Measurements from ENCODE around the gene WDR45B.

The WDR45B gene

DNA sequence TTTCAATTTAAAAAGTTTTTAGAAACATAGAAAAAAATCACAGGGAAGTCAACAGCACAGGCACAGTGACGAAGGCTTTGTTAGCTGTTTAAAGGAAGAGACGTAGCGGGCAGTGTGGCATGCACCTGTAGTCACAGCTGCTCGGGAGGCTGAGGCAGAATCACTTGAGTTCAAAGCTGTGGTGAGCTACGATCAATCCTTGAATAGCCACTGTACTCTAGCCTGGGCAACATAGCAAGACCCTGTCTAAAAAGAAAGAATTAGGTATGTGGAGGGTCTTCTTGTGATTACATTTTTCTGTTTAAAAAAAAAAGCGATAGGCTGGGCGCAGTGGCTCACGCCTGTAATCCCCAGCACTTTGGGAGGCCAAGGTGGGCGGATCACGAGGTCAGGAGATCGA lies 78.6 kb downstream of the WDR45B start:
- TF ChIP-seq EGR1 (IDR thresholded peaks at IDR 0.05) (no peak), NFIC (IDR thresholded peaks at IDR 0.05) (no peak), RAD21 (IDR thresholded peaks at IDR 0.05; ENCODE audit: low read depth) (no peak), TAF1 (IDR thresholded peaks at IDR 0.05; ENCODE audit: low read depth) (no peak), ZBTB7A (IDR thresholded peaks at IDR 0.05; ENCODE audit: low read depth) (no peak)
- TF ChIP-seq, protein P1, sequence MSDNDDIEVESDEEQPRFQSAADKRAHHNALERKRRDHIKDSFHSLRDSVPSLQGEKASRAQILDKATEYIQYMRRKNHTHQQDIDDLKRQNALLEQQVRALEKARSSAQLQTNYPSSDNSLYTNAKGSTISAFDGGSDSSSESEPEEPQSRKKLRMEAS (IDR thresholded peaks at IDR 0.05), result no peak
- TF ChIP-seq, protein P2, sequence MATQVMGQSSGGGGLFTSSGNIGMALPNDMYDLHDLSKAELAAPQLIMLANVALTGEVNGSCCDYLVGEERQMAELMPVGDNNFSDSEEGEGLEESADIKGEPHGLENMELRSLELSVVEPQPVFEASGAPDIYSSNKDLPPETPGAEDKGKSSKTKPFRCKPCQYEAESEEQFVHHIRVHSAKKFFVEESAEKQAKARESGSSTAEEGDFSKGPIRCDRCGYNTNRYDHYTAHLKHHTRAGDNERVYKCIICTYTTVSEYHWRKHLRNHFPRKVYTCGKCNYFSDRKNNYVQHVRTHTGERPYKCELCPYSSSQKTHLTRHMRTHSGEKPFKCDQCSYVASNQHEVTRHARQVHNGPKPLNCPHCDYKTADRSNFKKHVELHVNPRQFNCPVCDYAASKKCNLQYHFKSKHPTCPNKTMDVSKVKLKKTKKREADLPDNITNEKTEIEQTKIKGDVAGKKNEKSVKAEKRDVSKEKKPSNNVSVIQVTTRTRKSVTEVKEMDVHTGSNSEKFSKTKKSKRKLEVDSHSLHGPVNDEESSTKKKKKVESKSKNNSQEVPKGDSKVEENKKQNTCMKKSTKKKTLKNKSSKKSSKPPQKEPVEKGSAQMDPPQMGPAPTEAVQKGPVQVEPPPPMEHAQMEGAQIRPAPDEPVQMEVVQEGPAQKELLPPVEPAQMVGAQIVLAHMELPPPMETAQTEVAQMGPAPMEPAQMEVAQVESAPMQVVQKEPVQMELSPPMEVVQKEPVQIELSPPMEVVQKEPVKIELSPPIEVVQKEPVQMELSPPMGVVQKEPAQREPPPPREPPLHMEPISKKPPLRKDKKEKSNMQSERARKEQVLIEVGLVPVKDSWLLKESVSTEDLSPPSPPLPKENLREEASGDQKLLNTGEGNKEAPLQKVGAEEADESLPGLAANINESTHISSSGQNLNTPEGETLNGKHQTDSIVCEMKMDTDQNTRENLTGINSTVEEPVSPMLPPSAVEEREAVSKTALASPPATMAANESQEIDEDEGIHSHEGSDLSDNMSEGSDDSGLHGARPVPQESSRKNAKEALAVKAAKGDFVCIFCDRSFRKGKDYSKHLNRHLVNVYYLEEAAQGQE (IDR thresholded peaks at IDR 0.05; ENCODE audit: low read depth), result no peak
- TF ChIP-seq, protein P3, sequence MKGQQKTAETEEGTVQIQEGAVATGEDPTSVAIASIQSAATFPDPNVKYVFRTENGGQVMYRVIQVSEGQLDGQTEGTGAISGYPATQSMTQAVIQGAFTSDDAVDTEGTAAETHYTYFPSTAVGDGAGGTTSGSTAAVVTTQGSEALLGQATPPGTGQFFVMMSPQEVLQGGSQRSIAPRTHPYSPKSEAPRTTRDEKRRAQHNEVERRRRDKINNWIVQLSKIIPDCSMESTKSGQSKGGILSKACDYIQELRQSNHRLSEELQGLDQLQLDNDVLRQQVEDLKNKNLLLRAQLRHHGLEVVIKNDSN (IDR thresholded peaks at IDR 0.05), result no peak

DNA sequence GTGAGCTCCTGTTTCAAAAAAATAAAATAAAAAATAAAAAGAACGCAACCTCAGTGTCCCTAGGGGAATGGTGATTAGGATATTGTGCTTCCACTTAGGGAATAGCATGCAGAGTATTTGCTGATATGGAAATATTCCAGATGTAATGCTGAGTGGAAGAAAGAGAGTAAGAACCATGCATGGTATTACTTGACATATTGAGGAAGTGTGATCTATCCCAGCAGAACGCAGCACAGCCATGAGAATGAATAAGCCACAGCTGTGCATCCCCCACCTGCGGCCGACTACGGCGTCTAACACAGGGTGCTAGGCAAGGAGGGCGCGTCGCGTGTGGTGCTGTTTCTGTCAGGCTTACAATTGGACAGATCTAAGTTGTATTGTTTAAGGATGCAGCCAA lies 79.2 kb downstream of the WDR45B start:
- TF ChIP-seq, protein P3 (IDR thresholded peaks at IDR 0.05), result no peak

- TF ChIP-seq, protein P1 (IDR thresholded peaks at IDR 0.05), result no peak
- TF ChIP-seq EGR1 (IDR thresholded peaks at IDR 0.05) (no peak), YY1 (IDR thresholded peaks at IDR 0.05; ENCODE audit: low read depth) (no peak), TAF1 (IDR thresholded peaks at IDR 0.05; ENCODE audit: low read depth) (no peak)
- TF ChIP-seq, protein P3 (IDR thresholded peaks at IDR 0.05), result no peak
- TF ChIP-seq, protein P2 (IDR thresholded peaks at IDR 0.05; ENCODE audit: low read depth), result no peak
Measured at GRCh38 chr17:82567286-82567685, 81.0 kb downstream of the WDR45B start.

DNA sequence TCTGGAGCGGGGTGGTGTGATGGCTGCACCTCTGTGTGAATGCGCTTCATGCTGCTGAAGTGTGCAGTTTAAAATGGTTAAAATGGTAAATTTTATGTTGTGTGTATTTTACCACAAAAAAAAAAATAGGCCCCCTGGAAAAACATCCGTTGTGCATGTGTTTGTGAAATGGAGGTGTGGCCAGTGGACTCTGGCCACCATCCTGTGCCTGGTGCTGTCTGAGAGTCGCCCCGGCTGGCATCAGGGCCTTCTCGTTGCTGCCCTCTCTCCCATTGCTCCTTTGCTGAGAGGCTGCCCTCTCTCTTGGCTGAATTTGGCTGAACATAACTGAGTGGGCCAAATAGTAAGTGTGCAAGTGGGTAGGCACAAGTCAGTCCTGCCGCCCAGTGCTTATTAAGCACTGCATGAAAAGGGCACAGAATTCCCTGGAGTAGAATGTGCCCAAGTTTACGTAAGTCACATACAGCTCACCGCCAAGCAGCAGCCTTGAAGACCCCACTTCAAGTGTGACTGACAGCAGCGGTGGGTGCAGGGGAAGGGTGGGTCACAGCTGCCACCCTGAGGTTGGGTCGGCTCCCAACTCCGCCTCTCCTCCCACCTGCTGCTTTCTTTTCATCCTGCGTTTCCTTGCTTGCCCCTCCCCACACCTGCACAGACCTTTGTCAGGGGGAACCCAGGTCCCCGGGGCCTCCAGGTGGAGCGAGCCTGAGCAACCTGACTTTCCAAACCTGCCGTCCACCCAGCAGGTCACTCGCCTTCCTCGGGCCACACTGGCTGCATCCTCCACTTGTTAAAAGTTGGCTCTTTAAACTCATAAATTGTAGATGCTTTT lies 81.9 kb downstream of the WDR45B start:
- TF ChIP-seq YY1 (IDR thresholded peaks at IDR 0.05; ENCODE audit: low read depth), result no peak
- no peak for TF ChIP-seq TCF12 (IDR thresholded peaks at IDR 0.05; ENCODE audit: low read depth)
- TF ChIP-seq RAD21 (IDR thresholded peaks at IDR 0.05; ENCODE audit: low read depth), result no peak
- TF ChIP-seq, protein P3 (IDR thresholded peaks at IDR 0.05), result no peak
- TF ChIP-seq, protein P2 (IDR thresholded peaks at IDR 0.05; ENCODE audit: low read depth), result no peak
- TF ChIP-seq TEAD4 (IDR thresholded peaks at IDR 0.05), result no peak
- TF ChIP-seq NFIC (IDR thresholded peaks at IDR 0.05), result no peak
- no peak for TF ChIP-seq CEBPB (IDR thresholded peaks at IDR 0.05)
- no peak for TF ChIP-seq FOXM1 (IDR thresholded peaks at IDR 0.05; ENCODE audit: borderline replicate concordance, low read depth)
- no peak for TF ChIP-seq ZBTB7A (IDR thresholded peaks at IDR 0.05; ENCODE audit: low read depth)
- no peak for TF ChIP-seq EGR1 (IDR thresholded peaks at IDR 0.05)
- TF ChIP-seq EP300 (IDR thresholded peaks at IDR 0.05; ENCODE audit: borderline replicate concordance), result no peak
- no peak for TF ChIP-seq TAF1 (IDR thresholded peaks at IDR 0.05; ENCODE audit: low read depth)
- TF ChIP-seq CREB1 (IDR thresholded peaks at IDR 0.05; ENCODE audit: low read depth), result no peak
- TF ChIP-seq, protein P1 (IDR thresholded peaks at IDR 0.05), result no peak

Measured in Ishikawa (cell line).